ENCODE data around the gene AIFM2. TPM values are rescaled to one million over a fixed set of nuclear protein-coding genes. Genes with fewer than 3 reads are reported as not detected.

The AIFM2 gene
- total and polyA plus RNA-seq, 10 of the 15 experiments (the other 5 are each of a cell fraction or from before 2014, with no cell fraction given): 4.5 to 30.8 (median 15.6) TPM

GRCh38 chr10:70114902-70115301 is 17.7 kb downstream of the AIFM2 start:
- DNase-seq (ENCODE audit: low read depth, low spot score) (no peak), ATAC-seq (no peak), FAIRE-seq (no peak)
- in situ Hi-C loops (cut with MboI) (no loop called here), intact Hi-C loops (cut with micrococcal nuclease; ENCODE audit: unreplicated experiment) (no loop called here)
- no peak overlapping the region for H2AFZ ChIP-seq (ENCODE audit: control insufficient read depth, low read depth, low read length)
- peaks cover 26 to 29% of the 10 kb centered on the region in 2 experiments for H3K36me3 ChIP-seq (ENCODE audit: control insufficient read depth in 2 of 2, insufficient read depth in 2 of 2, low read length in 1 of 2)
- no peak overlapping the region for H3K4me3 ChIP-seq
- no peaks in the 10 kb centered on the region for H3K4me1 ChIP-seq (ENCODE audit: control insufficient read depth, insufficient read depth, low read length)
- ChIA-PET SMC1A (ENCODE audit: uncharacterized antibody, unreplicated experiment) (interaction anchor here (1.1 to 4.9 kb wide), 8 partner anchors 8 to 249 kb away, joined by 6 to 42 read pairs (median 10); partner anchors contain the start of gene TYSND1), CTCF (interaction anchor here (0.5 to 8.4 kb wide), 23 partner anchors 7 to 312 kb away, joined by 3 to 173 read pairs (median 8); partner anchors contain the start of gene TYSND1), POLR2A (interaction anchor here (1.2 kb wide), 1 partner anchor 31 kb away, joined by 9 read pairs; the partner anchor contains the start of gene TYSND1), RAD21 (ENCODE audit: unreplicated experiment) (interaction anchor here (1.6 to 5.1 kb wide), 3 partner anchors 8 to 249 kb away, joined by 7 to 46 read pairs (median 20); partner anchors contain the start of gene TYSND1)
- no peak overlapping the region for H3K27ac ChIP-seq (ENCODE audit: control insufficient read depth, insufficient read depth)
- H3K9me3 ChIP-seq (replicated peaks; ENCODE audit: control insufficient read depth, insufficient read depth, low read length): no peaks in the 10 kb centered on the region
- H3K9ac ChIP-seq (ENCODE audit: control insufficient read depth, insufficient read depth, low read length): no peak overlapping the region
- H3K4me2 ChIP-seq (ENCODE audit: control insufficient read depth, insufficient read depth): no peak overlapping the region
- 91% methylated on average over 15 of the region's 15 CpGs for WGBS (ENCODE audit: insufficient coverage, insufficient replicate concordance, low lambda C conversion rate, missing lambda C conversion rate)
- no TSS peak for BruUV-seq (replicated peaks)
- H4K20me1 ChIP-seq (ENCODE audit: control insufficient read depth, insufficient read depth): no peaks in the 10 kb centered on the region
- no peaks in the 10 kb centered on the region for H3K79me2 ChIP-seq (ENCODE audit: control insufficient read depth, insufficient read depth, low read length)
- no peaks in the 10 kb centered on the region for H3K27me3 ChIP-seq (replicated peaks in 1 of 2; ENCODE audit: control insufficient read depth in 2 of 2, insufficient read depth in 2 of 2, low read length in 1 of 2)
- TF ChIP-seq NBN (IDR thresholded peaks at IDR 0.05) (no peak), SIN3A (IDR thresholded peaks at IDR 0.05; ENCODE audit: low read depth, low read length) (no peak), JUND (IDR thresholded peaks at IDR 0.05; ENCODE audit: low read depth, low read length) (no peak), RELB (IDR thresholded peaks at IDR 0.05; ENCODE audit: low read depth) (no peak), HDAC6 (IDR thresholded peaks at IDR 0.05; ENCODE audit: unreplicated experiment) (no peak), MEF2A (IDR thresholded peaks at IDR 0.05; ENCODE audit: insufficient read depth, low read depth, low read length) (no peak), PKNOX1 (IDR thresholded peaks at IDR 0.05) (no peak), BCLAF1 (IDR thresholded peaks at IDR 0.05) (no peak), TBL1XR1 (IDR thresholded peaks at IDR 0.05; ENCODE audit: low read depth, low read length) (no peak), SREBF2 (IDR thresholded peaks at IDR 0.05; ENCODE audit: low read length) (no peak), ATF2 (IDR thresholded peaks at IDR 0.05; ENCODE audit: low read length) (no peak), IKZF1 (conservative IDR thresholded peaks at IDR 0.05) (no peak), ETV6 (conservative IDR thresholded peaks at IDR 0.05 in 1 of 2, IDR thresholded peaks at IDR 0.05 in 1 of 2; ENCODE audit: borderline replicate concordance in 1 of 2, low read depth in 1 of 2) (no peak), IRF4 (IDR thresholded peaks at IDR 0.05; ENCODE audit: low read depth, low read length) (no peak), USF2 (IDR thresholded peaks at IDR 0.05; ENCODE audit: borderline replicate concordance, low read depth, low read length) (no peak), YBX1 (IDR thresholded peaks at IDR 0.05) (no peak), YY1 (IDR thresholded peaks at IDR 0.05; ENCODE audit: low read depth, low read length) (no peak), RELA (IDR thresholded peaks at IDR 0.05; ENCODE audit: borderline replicate concordance, partially characterized antibody) (no peak)

Data from GM12878 (cell line).